Neuronal stem cell (in vitro differentiated cells): Measurements from ENCODE around the gene RILPL1.
A peak's percentile ranks its signal among the peaks of the same experiment; 100 is the strongest.
"Not testable (repeated sequence)": the region's sequence is repeated elsewhere in the genome, so short reads cannot be mapped to it uniquely, and the experiment has no call there.

Experiments
- DNase-seq: peaks from one replicate; pipeline ENCODE4 v3.0.0-alpha.2; 2013; ENCODE audit warnings: low spot score
- H2AFZ ChIP-seq: one replicate; pipeline ENCODE4 v1.6.1; 2013; ENCODE audit warnings: mild to moderate bottlenecking, low read length, inconsistent platforms
- H2AK5ac ChIP-seq: 2 replicates; pipeline ENCODE4 v1.6.1; 2013; ENCODE audit warnings: low read depth, mild to moderate bottlenecking, inconsistent platforms, low read length, moderate library complexity, mixed read lengths
- H2BK120ac ChIP-seq: 2 replicates; pipeline ENCODE4 v1.6.1; 2013; ENCODE audit warnings: low read depth, mild to moderate bottlenecking, inconsistent platforms, low read length, moderate library complexity, mixed read lengths
- H2BK12ac ChIP-seq: one replicate; pipeline ENCODE4 v1.6.1; 2013; ENCODE audit warnings: low read length, inconsistent platforms
- H2BK15ac ChIP-seq: 2 replicates; pipeline ENCODE4 v1.6.1; 2013; ENCODE audit warnings: mild to moderate bottlenecking, low read length, inconsistent platforms, mixed read lengths
- H2BK5ac ChIP-seq: one replicate; pipeline ENCODE4 v1.6.1; 2013; ENCODE audit warnings: inconsistent platforms, mild to moderate bottlenecking, low read length, moderate library complexity
- H3K14ac ChIP-seq: one replicate; pipeline ENCODE4 v1.6.1; 2013; ENCODE audit warnings: low read length, inconsistent platforms
- H3K18ac ChIP-seq: 2 replicates; pipeline ENCODE4 v1.6.1; 2013; ENCODE audit warnings: low read length, inconsistent platforms
- H3K23ac ChIP-seq: 2 replicates; pipeline ENCODE4 v1.6.1; 2013; ENCODE audit warnings: low read depth, mild to moderate bottlenecking, mixed read lengths, low read length, inconsistent platforms; ENCODE audit not compliant: poor library complexity
- H3K27ac ChIP-seq: replicated peaks from 3 replicates; pipeline ENCODE4 v1.5.1; 2013; ENCODE audit warnings: low read length, inconsistent platforms
- H3K27me3 ChIP-seq, 3 experiments: 2 replicates each; pipeline ENCODE4 v1.6.1; 2013; ENCODE audit warnings: low read length in 3 of 3, mild to moderate bottlenecking in 2 of 3, inconsistent platforms in 1 of 3, low read depth in 1 of 3, mixed read lengths in 1 of 3, moderate library complexity in 1 of 3; ENCODE audit not compliant: control insufficient read depth in 3 of 3, insufficient read depth in 3 of 3
- H3K36me3 ChIP-seq, 2 donors: replicated peaks in 1 of 2; 2 replicates each; pipeline ENCODE4 v1.6.1; 2013; ENCODE audit warnings: low read length in 2 of 2; ENCODE audit not compliant: control insufficient read depth in 2 of 2, insufficient read depth in 2 of 2
- H3K4ac ChIP-seq: 2 replicates; pipeline ENCODE4 v1.6.1; 2013; ENCODE audit warnings: inconsistent platforms, mild to moderate bottlenecking, low read length, moderate library complexity
- H3K4me1 ChIP-seq, 2 donors: 1 replicate in 1 of 2; 2 replicates in 1 of 2; pipeline ENCODE4 v1.6.1; 2013; ENCODE audit warnings: low read length in 2 of 2, low read depth in 1 of 2; ENCODE audit not compliant: control insufficient read depth in 2 of 2, insufficient read depth in 1 of 2
- H3K4me2 ChIP-seq: one replicate; pipeline ENCODE4 v1.6.1; 2013; ENCODE audit warnings: mild to moderate bottlenecking, low read length, inconsistent platforms; ENCODE audit not compliant: insufficient read depth, poor library complexity, severe bottlenecking
- H3K4me3 ChIP-seq, 2 donors: 2 replicates each; pipeline ENCODE4 v1.5.1; 2013; ENCODE audit warnings: low read length in 2 of 2, mild to moderate bottlenecking in 2 of 2, inconsistent platforms in 1 of 2, moderate library complexity in 1 of 2
- H3K79me1 ChIP-seq: one replicate; pipeline ENCODE4 v1.6.1; 2013; ENCODE audit warnings: low read depth, mild to moderate bottlenecking, inconsistent platforms, low read length, moderate library complexity
- H3K9ac ChIP-seq: one replicate; pipeline ENCODE4 v1.6.1; 2013; ENCODE audit warnings: mild to moderate bottlenecking, low read depth, low read length, inconsistent platforms; ENCODE audit not compliant: poor library complexity
- H3K9me3 ChIP-seq, 2 donors: replicated peaks in 1 of 2; 2 replicates each; pipeline versions ENCODE3 to v1.6.1; 2013; ENCODE audit warnings: low read length in 2 of 2, mild to moderate bottlenecking in 2 of 2, inconsistent platforms in 1 of 2, low read depth in 1 of 2, mixed read lengths in 1 of 2, moderate library complexity in 1 of 2; ENCODE audit not compliant: control insufficient read depth in 2 of 2, insufficient read depth in 1 of 2
- H4K8ac ChIP-seq: one replicate; pipeline ENCODE4 v1.6.1; 2013; ENCODE audit warnings: low read depth, mild to moderate bottlenecking, inconsistent platforms, low read length, moderate library complexity
- H4K91ac ChIP-seq: one replicate; pipeline ENCODE4 v1.6.1; 2013; ENCODE audit warnings: low read length, low read depth, mild to moderate bottlenecking, inconsistent platforms; ENCODE audit not compliant: poor library complexity
- WGBS, 2 donors: extraction: QIAGEN DNeasy Blood & Tissue Kit; methylation state at CpG; one replicate each; pipeline ENCODE4 v1.1.7; 2013; ENCODE audit warnings: missing lambda C conversion rate in 2 of 2, mixed read lengths in 1 of 2; ENCODE audit not compliant: insufficient read length in 2 of 2, insufficient replicate concordance in 1 of 2; ENCODE audit errors: extremely low coverage in 2 of 2; 5-methylcytosine and 5-hydroxymethylcytosine counted together

RILPL1 gene

GRCh38 chr12:123540899-123541662 is 7.6 kb upstream of the RILPL1 start:
- Histone ChIP-seq H2BK5ac (no peak overlapping the region), H3K9me3 (no peaks in the 10 kb centered on the region), H2BK15ac (no peak overlapping the region), H3K9ac (no peak overlapping the region), H2AK5ac (no peak overlapping the region), H3K36me3 (no peaks in the 10 kb centered on the region), H3K18ac (no peak overlapping the region), H3K4me2 (no peak overlapping the region), H2BK12ac (no peak overlapping the region), H3K4me1 (no peaks in the 10 kb centered on the region), H3K4ac (no peak overlapping the region), H4K8ac (no peak overlapping the region), H3K27ac (no peak overlapping the region), H3K14ac (no peak overlapping the region), H3K79me1 (no peaks in the 10 kb centered on the region), H3K23ac (no peak overlapping the region), H2AFZ (no peak overlapping the region), H4K91ac (no peak overlapping the region), H2BK120ac (no peak overlapping the region), H3K4me3 (no peak overlapping the region), H3K27me3 (peaks cover 0 to 5% (median 0%) of the 10 kb centered on the region in 3 experiments)
- WGBS, 2 donors, result no CpG with 5 or more reads among the region's 15 CpGs
- DNase-seq, result no peak

- not testable (repeated sequence) for H3K4me1 ChIP-seq, H4K8ac ChIP-seq, H3K18ac ChIP-seq, H2BK120ac ChIP-seq, H3K79me1 ChIP-seq, H3K23ac ChIP-seq, H2AK5ac ChIP-seq, H3K4ac ChIP-seq, H3K4me3 ChIP-seq, H3K9me3 ChIP-seq, H2BK12ac ChIP-seq, H3K4me2 ChIP-seq, H3K27ac ChIP-seq, DNase-seq, H2BK15ac ChIP-seq, H3K9ac ChIP-seq, H2BK5ac ChIP-seq, H3K14ac ChIP-seq, H4K91ac ChIP-seq, H3K27me3 ChIP-seq, H2AFZ ChIP-seq
- H3K36me3 ChIP-seq, result peaks cover 2 to 13% of the 10 kb centered on the region in 2 donors
- WGBS, 2 donors, result no CpG with 5 or more reads among the region's 11 CpGs
Measured at GRCh38 chr12:123535952-123536351, 2.4 kb upstream of the RILPL1 start.

- DNase-seq, result peak; percentile 58
- Histone ChIP-seq H2AK5ac (peak overlapping the region; percentile 71), H3K4me2 (peak overlapping the region; percentile 96), H3K9ac (peak overlapping the region; percentile 99), H3K27ac (peak overlapping the region; percentile 89), H4K8ac (no peak overlapping the region), H3K14ac (peak overlapping the region; percentile 97), H2BK12ac (peak overlapping the region; percentile 82), H3K27me3 (no peaks in the 10 kb centered on the region), H4K91ac (no peak overlapping the region), H2BK120ac (no peak overlapping the region), H2BK5ac (peak overlapping the region; percentile 69), H3K79me1 (peaks cover 6% of the 10 kb centered on the region), H2AFZ (peak overlapping the region; percentile 64), H3K9me3 (no peaks in the 10 kb centered on the region), H3K4me1 (peaks cover 0 to 8% of the 10 kb centered on the region in 2 donors), H3K36me3 (peaks cover 5 to 39% of the 10 kb centered on the region in 2 donors), H3K4me3 (peak overlapping the region; percentile 57 to 91), H3K23ac (peak overlapping the region; percentile 99), H3K4ac (peak overlapping the region; percentile 95), H3K18ac (peak overlapping the region; percentile 83), H2BK15ac (no peak overlapping the region)
- no CpG with 5 or more reads among the region's 79 CpGs for WGBS, 2 donors
Measured at GRCh38 chr12:123532808-123533649, 490 bp downstream of the RILPL1 start.

- H3K9ac ChIP-seq, result no peak overlapping the region
- no peak overlapping the region for H2BK12ac ChIP-seq
- no peaks in the 10 kb centered on the region for H3K9me3 ChIP-seq
- H2BK15ac ChIP-seq, result no peak overlapping the region
- peaks cover 0 to 8% of the 10 kb centered on the region in 2 donors for H3K4me1 ChIP-seq
- H3K14ac ChIP-seq, result no peak overlapping the region
- H2AFZ ChIP-seq, result no peak overlapping the region
- DNase-seq, result no peak
- H3K4me3 ChIP-seq, result no peak overlapping the region
- no peak overlapping the region for H3K23ac ChIP-seq
- no peaks in the 10 kb centered on the region for H3K27me3 ChIP-seq
- no peak overlapping the region for H3K18ac ChIP-seq
- no peak overlapping the region for H3K4me2 ChIP-seq
- peaks cover 5 to 47% of the 10 kb centered on the region in 2 donors for H3K36me3 ChIP-seq
- peaks cover 6% of the 10 kb centered on the region for H3K79me1 ChIP-seq
- H3K4ac ChIP-seq, result no peak overlapping the region
- H3K27ac ChIP-seq, result no peak overlapping the region
- no peak overlapping the region for H2BK5ac ChIP-seq
- no peak overlapping the region for H4K8ac ChIP-seq
- H2AK5ac ChIP-seq, result no peak overlapping the region
- WGBS, 2 donors, result no CpG with 5 or more reads among the region's 1 CpG
- H4K91ac ChIP-seq, result no peak overlapping the region
- no peak overlapping the region for H2BK120ac ChIP-seq
Measured at GRCh38 chr12:123532019-123532418, 1.5 kb downstream of the RILPL1 start.
